NCI-H187 treated with DMSO at 0.1 percent for 48 hours (cell line): ENCODE data around the gene C1orf87.

Experiments used
- DNase-seq: peaks from one replicate; lab custom pipeline; 2025; lab: John Stamatoyannopoulos, UW

Gene C1orf87

DNA sequence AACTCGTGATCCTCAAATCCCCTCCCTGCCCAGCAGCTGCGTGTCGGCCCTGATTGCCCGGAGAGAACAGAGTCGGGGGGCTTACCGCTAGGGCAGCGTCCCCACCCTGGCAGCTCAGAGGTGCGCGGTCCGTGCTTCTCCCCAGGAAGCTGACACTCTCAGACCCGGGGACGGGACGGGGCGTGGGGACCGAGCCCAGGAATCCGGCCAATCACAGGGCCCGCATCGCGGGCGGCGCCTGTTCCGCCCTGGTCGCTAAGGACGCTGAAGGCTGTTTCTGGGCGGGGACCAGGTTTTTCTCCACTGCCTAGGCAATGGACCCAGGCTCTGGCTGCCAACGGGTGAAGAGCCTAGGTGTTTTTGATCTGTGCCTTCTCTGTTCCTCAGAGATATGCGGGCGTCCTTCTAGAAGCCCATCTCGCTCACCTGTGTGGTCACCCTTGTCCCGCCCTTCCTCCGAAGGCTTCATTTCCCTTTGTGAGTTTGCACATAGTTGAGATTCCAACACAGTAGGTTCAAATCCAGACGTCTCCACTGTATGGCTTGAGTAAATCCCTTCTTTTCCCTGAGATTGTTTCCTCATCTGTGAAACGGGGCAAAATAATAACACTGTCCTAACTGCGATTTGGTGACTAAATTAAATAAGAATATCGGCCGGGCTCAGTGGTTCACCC is at the start of gene C1orf87:
TSS of gene C1orf87 (minus strand) at position 166 of the 674 bp plus-strand sequence. CDS start 1,127 bp downstream, outside the sequence.
- DNase-seq, result no peak

DNA sequence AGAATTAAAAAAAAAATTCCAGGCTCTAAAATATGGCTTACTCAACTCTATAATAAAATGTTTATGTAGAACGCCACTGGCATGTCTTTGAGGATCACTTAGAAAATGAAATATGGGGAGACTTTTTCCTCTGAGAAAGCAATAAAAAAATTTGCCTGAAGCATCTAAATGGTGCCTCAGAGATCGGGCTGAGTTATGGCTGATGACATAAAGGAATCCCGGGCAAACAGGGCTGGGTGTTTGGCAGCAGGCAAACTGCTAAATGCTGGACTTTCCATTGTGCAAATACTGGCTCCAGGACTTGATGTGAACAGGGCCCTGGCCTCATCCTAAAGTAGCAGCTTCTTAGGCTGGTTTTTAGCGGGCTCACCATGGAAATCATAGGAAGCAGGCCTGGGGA is 44.5 kb upstream of the C1orf87 start:
- DNase-seq, result no peak

- no peak for DNase-seq
These were observed 41.3 kb upstream of the C1orf87 start for GRCh38 chr1:60114745-60115318.

DNA sequence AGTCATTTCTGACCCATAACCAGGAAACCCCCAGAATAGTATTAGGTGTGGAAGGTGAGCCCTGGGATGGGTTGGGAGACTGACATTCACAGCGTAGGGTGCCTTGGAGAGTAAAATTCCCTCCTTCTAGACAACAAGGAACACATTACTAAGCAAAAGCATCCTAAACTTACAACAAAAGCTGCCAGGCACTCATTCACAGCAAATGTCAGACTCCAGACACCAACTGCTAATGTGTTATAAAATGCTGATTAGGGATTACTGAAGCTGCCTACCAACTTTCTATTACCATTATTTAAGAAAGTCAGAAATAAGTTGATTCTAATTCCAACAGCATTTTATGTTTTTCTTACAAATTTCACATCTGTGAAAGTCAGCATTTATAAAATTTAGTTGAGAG is 40.0 kb upstream of the C1orf87 start:
- DNase-seq, result no peak

DNA sequence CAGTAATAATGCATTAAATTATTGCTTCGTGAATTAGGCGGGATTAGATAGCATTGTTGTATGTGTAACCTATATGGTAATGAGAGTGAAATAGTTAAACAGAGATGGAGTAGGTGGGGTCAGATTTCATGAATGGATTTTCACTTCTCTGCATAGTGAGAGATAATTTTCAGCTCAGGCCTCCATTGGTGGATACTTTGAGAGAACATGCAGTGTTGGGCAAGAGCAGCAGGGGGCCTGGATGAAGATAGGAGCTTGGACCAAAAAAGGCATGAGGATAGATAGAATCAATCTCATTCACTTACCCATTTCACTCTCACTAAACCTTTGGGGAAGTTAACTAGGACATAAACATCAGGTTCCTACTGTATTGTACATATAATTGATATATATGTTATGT is 39.5 kb upstream of the C1orf87 start:
- DNase-seq, result no peak

GRCh38 chr1:60111716-60112115 is 38.1 kb upstream of the C1orf87 start:
- no peak for DNase-seq

- no peak for DNase-seq
These were observed 37.5 kb upstream of the C1orf87 start for GRCh38 chr1:60111118-60111517.

DNA sequence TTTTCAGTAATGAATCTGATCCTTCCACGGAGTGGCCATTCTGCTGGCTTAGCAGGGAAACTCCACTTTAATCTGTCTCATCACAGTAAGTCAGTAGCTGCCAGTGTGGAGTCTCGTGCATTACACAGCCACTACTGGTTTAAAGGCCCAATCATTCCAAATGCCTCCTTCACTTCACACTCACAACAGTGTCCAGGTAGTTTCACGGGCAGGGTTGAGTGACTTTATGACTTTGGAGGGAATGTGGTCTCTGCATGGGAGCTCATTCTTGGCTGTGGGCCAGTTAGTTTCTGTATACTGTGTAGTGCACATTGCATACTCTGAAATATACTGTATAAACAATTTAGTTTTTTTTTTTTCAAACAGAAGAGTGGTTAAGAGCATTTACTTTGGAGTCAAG is 34.6 kb upstream of the C1orf87 start:
- peak; percentile 15 for DNase-seq

DNA sequence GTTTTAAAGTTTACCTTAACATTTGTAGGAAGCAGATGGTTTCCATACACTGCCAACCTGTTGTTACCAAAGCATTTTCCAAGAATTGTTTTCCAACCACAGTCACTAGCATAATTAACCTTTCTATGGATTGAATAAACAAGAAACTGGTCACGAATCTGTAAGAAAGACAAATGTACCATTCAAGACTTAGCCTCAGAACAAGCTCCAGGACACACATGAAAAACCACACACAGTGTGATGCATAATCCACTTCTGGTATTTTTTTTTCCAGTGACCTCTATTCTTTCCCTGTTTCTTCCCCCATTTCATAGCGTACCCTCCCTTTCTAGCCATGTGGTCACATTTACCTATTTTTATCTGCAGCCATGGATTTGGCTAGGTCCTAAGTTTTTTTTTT is 29.6 kb upstream of the C1orf87 start:
- DNase-seq, result no peak

DNA sequence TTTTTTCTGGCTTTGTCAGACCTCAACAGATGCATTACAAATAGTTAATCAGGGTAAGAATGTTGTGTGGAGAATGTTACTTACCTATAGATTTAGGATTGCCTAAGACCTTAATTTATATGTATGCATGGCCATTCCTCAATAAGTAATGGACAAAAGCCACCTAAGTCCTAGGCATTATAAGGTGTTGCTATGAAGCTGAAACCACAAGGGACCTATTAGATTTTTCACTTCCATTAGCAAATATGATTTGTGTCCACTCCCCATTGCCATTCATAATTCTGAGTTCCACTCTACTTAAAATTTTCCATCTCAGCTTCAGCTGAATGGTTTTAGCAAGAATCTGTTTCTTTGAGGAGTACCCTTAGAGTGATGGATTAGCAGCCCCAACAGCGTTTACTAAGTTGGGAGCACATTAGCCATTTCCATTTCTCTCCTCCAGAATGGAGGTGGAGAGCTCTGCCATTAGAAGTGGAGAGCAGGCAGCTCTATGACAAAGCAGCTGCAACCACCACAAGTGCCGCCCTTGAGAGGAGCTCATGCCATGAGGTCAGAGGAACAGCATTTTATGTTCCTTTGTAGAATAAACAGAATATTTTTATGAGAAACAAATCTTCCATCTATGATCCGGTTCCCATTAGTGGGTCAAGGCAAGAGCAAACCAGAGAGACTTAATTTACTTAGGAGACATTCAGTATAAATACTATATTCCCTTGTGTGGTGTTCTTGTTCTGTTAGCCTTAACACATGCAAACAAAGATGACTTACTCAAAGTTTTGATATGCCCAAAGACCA is 28.9 kb upstream of the C1orf87 start:
- DNase-seq, result peak; percentile 99

DNA sequence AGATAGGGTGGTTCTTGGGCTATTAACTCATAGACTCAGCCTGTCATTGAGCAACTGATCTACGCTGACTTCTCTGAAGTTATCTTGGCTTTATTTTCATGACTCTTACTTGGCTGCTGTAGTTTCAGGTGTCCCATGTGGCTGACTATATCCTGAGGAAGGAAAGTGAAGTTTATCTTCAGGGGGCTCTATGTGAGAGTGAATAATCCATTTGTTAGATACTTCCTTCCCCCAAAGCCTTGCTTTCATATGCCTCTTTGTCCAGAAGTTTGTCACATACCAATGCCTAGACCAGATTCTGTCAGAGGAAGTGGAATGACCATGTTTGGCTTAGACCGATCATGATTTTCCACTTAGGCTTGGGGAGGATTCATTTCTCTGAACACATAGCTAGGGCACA is 27.9 kb upstream of the C1orf87 start:
- no peak for DNase-seq

DNA sequence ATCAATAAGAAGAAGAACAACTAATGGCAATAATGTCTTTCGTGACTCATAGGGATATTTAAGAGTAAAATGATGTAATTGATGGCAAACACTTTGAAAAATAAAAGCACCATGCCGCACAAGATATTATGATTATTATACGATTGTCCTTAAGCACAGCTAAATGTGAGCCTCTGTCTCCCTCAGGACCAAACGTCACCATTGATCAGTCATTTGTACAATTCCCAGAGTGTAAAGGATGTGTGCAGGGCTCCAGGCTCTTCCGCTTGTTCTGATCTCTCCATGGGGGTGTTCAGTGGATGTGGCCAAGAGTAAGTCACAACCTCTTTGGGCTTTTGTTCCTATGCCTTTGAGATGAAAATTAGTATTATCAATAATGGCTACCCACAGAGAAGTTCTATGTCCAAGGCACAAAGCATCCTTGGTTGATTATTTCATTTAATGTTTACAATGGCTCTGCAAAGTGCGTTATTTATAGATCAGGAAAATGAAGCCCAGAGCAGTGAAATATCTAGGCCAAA is 17.7 kb upstream of the C1orf87 start:
- no peak for DNase-seq

GRCh38 chr1:60090655-60091054 is 17.1 kb upstream of the C1orf87 start:
- DNase-seq, result no peak

GRCh38 chr1:60088620-60089155 is 15.1 kb upstream of the C1orf87 start:
- DNase-seq, result no peak

DNA sequence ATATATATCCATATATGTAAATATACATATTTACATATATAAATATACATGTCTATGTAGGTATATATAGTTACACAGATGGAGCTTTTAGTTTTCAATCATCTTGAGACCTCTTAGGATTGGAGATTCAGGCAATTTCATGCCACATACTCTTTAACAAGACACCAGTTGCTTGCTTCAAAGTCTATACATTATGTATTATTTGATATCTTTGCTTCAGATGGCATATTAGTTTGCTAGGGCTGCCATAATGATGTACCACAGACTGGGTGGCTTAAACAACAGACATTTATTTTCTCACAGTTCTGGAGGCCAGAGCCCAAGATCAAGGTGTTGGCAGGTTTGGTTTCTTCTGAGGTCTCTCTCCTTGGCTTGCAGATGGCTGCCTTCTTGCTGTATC is 14.1 kb upstream of the C1orf87 start:
- no peak for DNase-seq

DNA sequence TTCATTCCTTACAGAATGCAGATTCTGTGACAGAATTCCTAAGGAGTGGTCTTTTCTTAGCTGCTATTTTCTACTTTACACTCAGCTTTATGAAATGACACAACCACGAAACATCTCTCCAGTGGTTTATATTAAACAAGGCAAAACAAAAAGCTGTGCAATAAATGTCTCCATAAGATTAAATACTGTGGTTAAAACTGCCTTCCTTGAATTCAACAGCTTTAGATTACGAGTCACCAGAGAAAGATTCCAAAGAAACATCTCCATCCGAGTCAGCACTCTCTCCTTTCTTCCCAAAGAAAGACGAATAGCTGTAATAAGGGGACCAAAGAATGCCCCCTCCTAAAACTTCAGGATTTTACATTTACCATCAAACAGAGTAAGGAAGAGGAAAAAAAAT is 4.6 kb upstream of the C1orf87 start:
- no peak for DNase-seq

- no peak for DNase-seq
These were observed 2.3 kb downstream of the C1orf87 start for GRCh38 chr1:60071296-60071695.

DNA sequence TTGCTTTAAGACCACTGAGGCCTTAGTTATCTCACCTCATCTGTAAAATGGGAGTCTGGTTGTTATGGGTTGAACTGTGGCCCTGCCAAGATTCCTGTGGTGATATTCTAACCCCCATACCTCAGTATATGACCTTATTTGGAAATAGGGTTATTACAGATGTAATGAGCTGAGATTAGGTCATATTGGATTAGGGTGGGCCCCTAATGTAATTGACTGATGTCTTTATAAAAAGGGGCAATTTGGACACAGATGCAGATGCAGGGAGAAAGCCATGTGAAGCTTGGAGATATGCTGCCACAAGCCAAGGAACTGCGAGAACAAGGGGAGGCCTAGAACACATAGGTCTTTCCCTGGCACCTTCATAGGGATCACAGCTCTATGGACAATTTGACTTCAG is 3.9 kb downstream of the C1orf87 start:
- DNase-seq, result no peak

GRCh38 chr1:60068393-60069045 is 5.1 kb downstream of the C1orf87 start:
- no peak for DNase-seq

GRCh38 chr1:60066001-60066400 is 7.6 kb downstream of the C1orf87 start:
- DNase-seq, result no peak

GRCh38 chr1:60065199-60065598 is 8.4 kb downstream of the C1orf87 start:
- no peak for DNase-seq

GRCh38 chr1:60063561-60063960 is 10.0 kb downstream of the C1orf87 start:
- DNase-seq, result no peak
